Body of pancreas (tissue), 4 donors: Measurements from ENCODE around the gene ADAMTSL2.

Experiments used
- CTCF ChIP-seq, 7 experiments: fragments of 450-650 bp in 4 of 7; fragments of 200-600 bp in 3 of 7; sonication (generic) in 3 of 7; IDR thresholded peaks; one replicate each; pipeline ENCODE4 v1.5.1; 2016 to 2019; ENCODE audit warnings: antibody characterized with exemption in 7 of 7
- POLR2A ChIP-seq, 3 donors: fragments of 450-650 bp; IDR thresholded peaks; one replicate each; pipeline ENCODE4 v1.6.1; 2016; ENCODE audit warnings: antibody characterized with exemption in 3 of 3, mild to moderate bottlenecking in 2 of 3

- TF ChIP-seq CTCF (IDR thresholded peaks at IDR 0.05) (no peak), POLR2A (IDR thresholded peaks at IDR 0.05) (no peak)
These were observed 66.2 kb downstream of the ADAMTSL2 start for GRCh38 chr9:133600739-133601138.
